WTC11 (cell line): ENCODE results near the gene SLC25A28.

Experiments used
- ELF4 ChIP-seq: sonication (generic); formaldehyde crosslinking; IDR thresholded peaks from 2 replicates; pipeline ENCODE4 v1.8.1; 2022; ENCODE audit warnings: low read depth, mild to moderate bottlenecking, moderate library complexity, missing genetic modification reagents
- KAT7 ChIP-seq: sonication (generic); formaldehyde crosslinking; IDR thresholded peaks from 2 replicates; pipeline ENCODE4 v1.8.1; 2023; ENCODE audit warnings: missing genetic modification reagents, mild to moderate bottlenecking, borderline replicate concordance
- ZNF121 ChIP-seq: sonication (generic); formaldehyde crosslinking; IDR thresholded peaks from 2 replicates; pipeline ENCODE4 v1.8.0; 2023; ENCODE audit warnings: missing genetic modification reagents
- TF ChIP-seq, protein P1 (sequence below): sonication (generic); formaldehyde crosslinking; IDR thresholded peaks from 2 replicates; pipeline ENCODE4 v1.8.0; 2022; ENCODE audit warnings: missing genetic modification reagents

GRCh38 chr10:99648717-99649116 lies 28.5 kb upstream of the SLC25A28 start:
- TF ChIP-seq KAT7 (CRISPR knock-in tag) (no peak), ZNF121 (CRISPR knock-in tag) (no peak), ELF4 (no peak)
- TF ChIP-seq, protein P1, sequence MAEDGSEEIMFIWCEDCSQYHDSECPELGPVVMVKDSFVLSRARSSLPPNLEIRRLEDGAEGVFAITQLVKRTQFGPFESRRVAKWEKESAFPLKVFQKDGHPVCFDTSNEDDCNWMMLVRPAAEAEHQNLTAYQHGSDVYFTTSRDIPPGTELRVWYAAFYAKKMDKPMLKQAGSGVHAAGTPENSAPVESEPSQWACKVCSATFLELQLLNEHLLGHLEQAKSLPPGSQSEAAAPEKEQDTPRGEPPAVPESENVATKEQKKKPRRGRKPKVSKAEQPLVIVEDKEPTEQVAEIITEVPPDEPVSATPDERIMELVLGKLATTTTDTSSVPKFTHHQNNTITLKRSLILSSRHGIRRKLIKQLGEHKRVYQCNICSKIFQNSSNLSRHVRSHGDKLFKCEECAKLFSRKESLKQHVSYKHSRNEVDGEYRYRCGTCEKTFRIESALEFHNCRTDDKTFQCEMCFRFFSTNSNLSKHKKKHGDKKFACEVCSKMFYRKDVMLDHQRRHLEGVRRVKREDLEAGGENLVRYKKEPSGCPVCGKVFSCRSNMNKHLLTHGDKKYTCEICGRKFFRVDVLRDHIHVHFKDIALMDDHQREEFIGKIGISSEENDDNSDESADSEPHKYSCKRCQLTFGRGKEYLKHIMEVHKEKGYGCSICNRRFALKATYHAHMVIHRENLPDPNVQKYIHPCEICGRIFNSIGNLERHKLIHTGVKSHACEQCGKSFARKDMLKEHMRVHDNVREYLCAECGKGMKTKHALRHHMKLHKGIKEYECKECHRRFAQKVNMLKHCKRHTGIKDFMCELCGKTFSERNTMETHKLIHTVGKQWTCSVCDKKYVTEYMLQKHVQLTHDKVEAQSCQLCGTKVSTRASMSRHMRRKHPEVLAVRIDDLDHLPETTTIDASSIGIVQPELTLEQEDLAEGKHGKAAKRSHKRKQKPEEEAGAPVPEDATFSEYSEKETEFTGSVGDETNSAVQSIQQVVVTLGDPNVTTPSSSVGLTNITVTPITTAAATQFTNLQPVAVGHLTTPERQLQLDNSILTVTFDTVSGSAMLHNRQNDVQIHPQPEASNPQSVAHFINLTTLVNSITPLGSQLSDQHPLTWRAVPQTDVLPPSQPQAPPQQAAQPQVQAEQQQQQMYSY (CRISPR knock-in tag), result no peak
